Measurements from ENCODE around the gene BABAM1.

The BABAM1 gene

GRCh38 chr19:17243830-17244617 is 23.2 kb upstream of the BABAM1 start:
- H3K36me3 ChIP-seq (ENCODE audit: control insufficient read depth, insufficient read depth, low read length): no peaks in the 10 kb centered on the region
- H3K9me3 ChIP-seq (ENCODE audit: control insufficient read depth, low read length): no peaks in the 10 kb centered on the region
- peaks cover 9% of the 10 kb centered on the region for H3K4me1 ChIP-seq (ENCODE audit: control insufficient read depth, insufficient read depth, low read length, poor library complexity, severe bottlenecking)
- no peaks in the 10 kb centered on the region for H3K27me3 ChIP-seq (replicated peaks; ENCODE audit: control insufficient read depth, insufficient read depth, low read length, poor library complexity, severe bottlenecking)
- no peak overlapping the region for H3K4me3 ChIP-seq (ENCODE audit: insufficient read depth, low read depth, low read length, poor library complexity, severe bottlenecking)
- DNase-seq: no peak
- H3K27ac ChIP-seq (ENCODE audit: insufficient read depth, low read length, poor library complexity, severe bottlenecking): no peak overlapping the region

GRCh38 chr19:17244618-17245534 is 22.4 kb upstream of the BABAM1 start:
- Histone ChIP-seq H3K9me3 (ENCODE audit: control insufficient read depth, low read length) (no peaks in the 10 kb centered on the region), H3K4me3 (ENCODE audit: insufficient read depth, low read depth, low read length, poor library complexity, severe bottlenecking) (peak overlapping the region; percentile 23), H3K27me3 (replicated peaks; ENCODE audit: control insufficient read depth, insufficient read depth, low read length, poor library complexity, severe bottlenecking) (no peaks in the 10 kb centered on the region), H3K4me1 (ENCODE audit: control insufficient read depth, insufficient read depth, low read length, poor library complexity, severe bottlenecking) (peaks cover 9% of the 10 kb centered on the region), H3K36me3 (ENCODE audit: control insufficient read depth, insufficient read depth, low read length) (no peaks in the 10 kb centered on the region), H3K27ac (ENCODE audit: insufficient read depth, low read length, poor library complexity, severe bottlenecking) (no peak overlapping the region)
- no peak for DNase-seq

GRCh38 chr19:17245535-17245984 is 21.7 kb upstream of the BABAM1 start, which contains the start of gene NR2F6:
Gene NR2F6, minus strand, starts transcription at chr19:17245919. Its CDS starts 699 bp downstream, at chr19:17245220.
- Histone ChIP-seq H3K27me3 (replicated peaks; ENCODE audit: control insufficient read depth, insufficient read depth, low read length, poor library complexity, severe bottlenecking) (no peaks in the 10 kb centered on the region), H3K4me3 (ENCODE audit: insufficient read depth, low read depth, low read length, poor library complexity, severe bottlenecking) (peak within 1 kb of the TSS; percentile 70), H3K27ac (ENCODE audit: insufficient read depth, low read length, poor library complexity, severe bottlenecking) (no peak within 1 kb of the TSS), H3K4me1 (ENCODE audit: control insufficient read depth, insufficient read depth, low read length, poor library complexity, severe bottlenecking) (peaks cover 9% of the 10 kb centered on the region), H3K9me3 (ENCODE audit: control insufficient read depth, low read length) (no peaks in the 10 kb centered on the region), H3K36me3 (ENCODE audit: control insufficient read depth, insufficient read depth, low read length) (no peaks in the 10 kb centered on the region)
- DNase-seq: no peak

- Histone ChIP-seq H3K4me3 (ENCODE audit: insufficient read depth, low read depth, low read length, poor library complexity, severe bottlenecking) (peak overlapping the region; percentile 70), H3K27me3 (replicated peaks; ENCODE audit: control insufficient read depth, insufficient read depth, low read length, poor library complexity, severe bottlenecking) (no peaks in the 10 kb centered on the region), H3K9me3 (ENCODE audit: control insufficient read depth, low read length) (no peaks in the 10 kb centered on the region), H3K4me1 (ENCODE audit: control insufficient read depth, insufficient read depth, low read length, poor library complexity, severe bottlenecking) (peaks cover 9% of the 10 kb centered on the region), H3K36me3 (ENCODE audit: control insufficient read depth, insufficient read depth, low read length) (no peaks in the 10 kb centered on the region), H3K27ac (ENCODE audit: insufficient read depth, low read length, poor library complexity, severe bottlenecking) (no peak overlapping the region)
- no peak for DNase-seq
Observed at GRCh38 chr19:17246681-17247425, 20.4 kb upstream of the BABAM1 start.

- Histone ChIP-seq H3K4me1 (ENCODE audit: control insufficient read depth, insufficient read depth, low read length, poor library complexity, severe bottlenecking) (peaks cover 9% of the 10 kb centered on the region), H3K36me3 (ENCODE audit: control insufficient read depth, insufficient read depth, low read length) (no peaks in the 10 kb centered on the region), H3K4me3 (ENCODE audit: insufficient read depth, low read depth, low read length, poor library complexity, severe bottlenecking) (no peak overlapping the region), H3K9me3 (ENCODE audit: control insufficient read depth, low read length) (no peaks in the 10 kb centered on the region), H3K27ac (ENCODE audit: insufficient read depth, low read length, poor library complexity, severe bottlenecking) (no peak overlapping the region), H3K27me3 (replicated peaks; ENCODE audit: control insufficient read depth, insufficient read depth, low read length, poor library complexity, severe bottlenecking) (no peaks in the 10 kb centered on the region)
- DNase-seq: no peak
Observed at GRCh38 chr19:17248011-17248776, 19.0 kb upstream of the BABAM1 start.

- H3K4me1 ChIP-seq (ENCODE audit: control insufficient read depth, insufficient read depth, low read length, poor library complexity, severe bottlenecking): peaks cover 9% of the 10 kb centered on the region
- no peaks in the 10 kb centered on the region for H3K27me3 ChIP-seq (replicated peaks; ENCODE audit: control insufficient read depth, insufficient read depth, low read length, poor library complexity, severe bottlenecking)
- no peaks in the 10 kb centered on the region for H3K36me3 ChIP-seq (ENCODE audit: control insufficient read depth, insufficient read depth, low read length)
- H3K9me3 ChIP-seq (ENCODE audit: control insufficient read depth, low read length): no peaks in the 10 kb centered on the region
- DNase-seq: no peak
- no peak overlapping the region for H3K27ac ChIP-seq (ENCODE audit: insufficient read depth, low read length, poor library complexity, severe bottlenecking)
- H3K4me3 ChIP-seq (ENCODE audit: insufficient read depth, low read depth, low read length, poor library complexity, severe bottlenecking): no peak overlapping the region
Observed at GRCh38 chr19:17249887-17250548, 17.2 kb upstream of the BABAM1 start.

- Histone ChIP-seq H3K9me3 (ENCODE audit: control insufficient read depth, low read length) (no peaks in the 10 kb centered on the region), H3K27ac (ENCODE audit: insufficient read depth, low read length, poor library complexity, severe bottlenecking) (no peak overlapping the region), H3K36me3 (ENCODE audit: control insufficient read depth, insufficient read depth, low read length) (no peaks in the 10 kb centered on the region), H3K27me3 (replicated peaks; ENCODE audit: control insufficient read depth, insufficient read depth, low read length, poor library complexity, severe bottlenecking) (no peaks in the 10 kb centered on the region), H3K4me3 (ENCODE audit: insufficient read depth, low read depth, low read length, poor library complexity, severe bottlenecking) (no peak overlapping the region), H3K4me1 (ENCODE audit: control insufficient read depth, insufficient read depth, low read length, poor library complexity, severe bottlenecking) (no peaks in the 10 kb centered on the region)
- DNase-seq: no peak
Observed at GRCh38 chr19:17254636-17255035, 12.6 kb upstream of the BABAM1 start.

- Histone ChIP-seq H3K4me3 (ENCODE audit: insufficient read depth, low read depth, low read length, poor library complexity, severe bottlenecking) (no peak overlapping the region), H3K27ac (ENCODE audit: insufficient read depth, low read length, poor library complexity, severe bottlenecking) (no peak overlapping the region), H3K4me1 (ENCODE audit: control insufficient read depth, insufficient read depth, low read length, poor library complexity, severe bottlenecking) (no peaks in the 10 kb centered on the region), H3K27me3 (replicated peaks; ENCODE audit: control insufficient read depth, insufficient read depth, low read length, poor library complexity, severe bottlenecking) (no peaks in the 10 kb centered on the region), H3K36me3 (ENCODE audit: control insufficient read depth, insufficient read depth, low read length) (no peaks in the 10 kb centered on the region), H3K9me3 (ENCODE audit: control insufficient read depth, low read length) (no peaks in the 10 kb centered on the region)
- DNase-seq: no peak
Observed at GRCh38 chr19:17255150-17255621, 12.1 kb upstream of the BABAM1 start.

GRCh38 chr19:17256130-17256529 is 11.1 kb upstream of the BABAM1 start:
- Histone ChIP-seq H3K27me3 (replicated peaks; ENCODE audit: control insufficient read depth, insufficient read depth, low read length, poor library complexity, severe bottlenecking) (no peaks in the 10 kb centered on the region), H3K27ac (ENCODE audit: insufficient read depth, low read length, poor library complexity, severe bottlenecking) (no peak overlapping the region), H3K4me3 (ENCODE audit: insufficient read depth, low read depth, low read length, poor library complexity, severe bottlenecking) (no peak overlapping the region), H3K9me3 (ENCODE audit: control insufficient read depth, low read length) (no peaks in the 10 kb centered on the region), H3K4me1 (ENCODE audit: control insufficient read depth, insufficient read depth, low read length, poor library complexity, severe bottlenecking) (no peaks in the 10 kb centered on the region), H3K36me3 (ENCODE audit: control insufficient read depth, insufficient read depth, low read length) (no peaks in the 10 kb centered on the region)
- no peak for DNase-seq
